Neural crest cell (in vitro differentiated cells): ENCODE measurements around the gene CCDC138. TPM values are rescaled to one million over a fixed set of nuclear protein-coding genes. Genes with fewer than 3 reads are reported as not detected.

ENCODE experiments used
- DNase-seq: peaks from one replicate; pipeline ENCODE4 v3.0.0; 2021; ENCODE audit warnings: low read depth, mixed read lengths, low spot score
- H3K27ac Mint-ChIP-seq: one replicate; pipeline ENCODE4 v1.8.0; 2021; ENCODE audit warnings: mild to moderate bottlenecking, mixed read lengths; ENCODE audit not compliant: unreplicated experiment
- H3K27me3 Mint-ChIP-seq: 2 replicates; pipeline ENCODE4 v1.8.0; 2021; ENCODE audit warnings: low read depth, mild to moderate bottlenecking, mixed read lengths
- H3K36me3 Mint-ChIP-seq: 2 replicates; pipeline ENCODE4 v1.8.0; 2021; ENCODE audit warnings: low read depth, mild to moderate bottlenecking, mixed read lengths
- H3K4me1 Mint-ChIP-seq: 2 replicates; pipeline ENCODE4 v1.8.0; 2021; ENCODE audit warnings: mixed read lengths
- H3K4me3 Mint-ChIP-seq: one replicate; pipeline ENCODE4 v1.8.0; 2021; ENCODE audit warnings: mild to moderate bottlenecking, mixed read lengths
- H3K9me3 Mint-ChIP-seq: 2 replicates; pipeline ENCODE4 v1.8.0; 2021; ENCODE audit warnings: mixed read lengths
- CTCF ChIP-seq: fragments of 200-600 bp; sonication (generic); conservative IDR thresholded peaks from 2 replicates; pipeline ENCODE4 v1.5.0; 2021; ENCODE audit warnings: antibody characterized with exemption, mild to moderate bottlenecking
- total RNA-seq: library from RNA; stranded (reverse); gene quantifications from 2 replicates; pipeline ENCODE4 v1.2.1, GENCODE V29; 2021

Gene CCDC138
- total RNA-seq, 1 donor from 2014 or later, result 39.7 TPM

DNA sequence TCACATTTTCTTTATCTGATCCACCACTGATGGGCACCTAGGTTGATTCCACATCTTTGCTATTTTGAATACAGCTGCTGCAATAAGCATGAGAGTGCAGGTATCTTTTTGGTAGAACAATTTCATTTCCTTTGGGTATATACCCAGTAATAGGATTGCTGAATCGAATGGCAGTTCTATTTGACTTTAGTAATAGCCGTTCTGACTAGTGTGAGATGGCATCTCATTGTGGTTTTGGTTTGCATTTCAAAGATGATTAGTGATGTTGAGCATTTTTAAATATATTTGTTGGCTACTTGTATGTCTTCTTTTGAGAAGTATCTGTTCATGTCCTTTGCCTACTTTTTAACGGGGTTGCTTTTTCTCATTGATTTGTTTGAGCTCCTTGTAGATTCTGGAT lies 72.3 kb downstream of the CCDC138 start:
- DNase-seq, result no peak
- Mint-ChIP-seq H3K27ac (no peak overlapping the region), H3K4me3 (no peak overlapping the region), H3K27me3 (no peaks in the 10 kb centered on the region), H3K9me3 (peaks cover 12% of the 10 kb centered on the region), H3K36me3 (peaks cover 42% of the 10 kb centered on the region), H3K4me1 (no peaks in the 10 kb centered on the region)
- TF ChIP-seq CTCF, result no peak

GRCh38 chr2:108866041-108866440 lies 79.5 kb downstream of the CCDC138 start:
- H3K36me3 Mint-ChIP-seq, result peaks cover 53% of the 10 kb centered on the region
- no peaks in the 10 kb centered on the region for H3K27me3 Mint-ChIP-seq
- no peak for DNase-seq
- H3K9me3 Mint-ChIP-seq, result peaks cover 10% of the 10 kb centered on the region
- H3K27ac Mint-ChIP-seq, result no peak overlapping the region
- no peak overlapping the region for H3K4me3 Mint-ChIP-seq
- no peak for TF ChIP-seq CTCF
- no peaks in the 10 kb centered on the region for H3K4me1 Mint-ChIP-seq

DNA sequence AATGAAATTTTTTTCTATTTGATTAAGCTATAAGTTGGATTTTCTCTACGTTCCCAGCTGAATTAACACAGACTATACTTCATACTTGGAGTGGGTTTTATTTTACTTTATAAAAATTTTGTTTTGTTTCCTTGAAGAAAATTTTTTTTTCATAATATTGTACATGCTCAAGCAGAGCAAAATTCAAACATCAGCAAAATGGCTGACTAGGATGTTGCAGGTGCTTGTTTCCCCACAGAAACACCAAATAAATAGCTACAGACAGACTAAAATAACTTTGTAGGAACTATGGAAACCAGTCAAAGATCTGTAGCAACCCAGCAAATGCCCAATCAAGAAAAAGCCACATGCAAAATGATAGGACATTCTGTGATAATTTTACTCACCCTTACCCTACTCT lies 82.3 kb downstream of the CCDC138 start:
- Mint-ChIP-seq H3K27ac (no peak overlapping the region), H3K36me3 (peaks cover 61% of the 10 kb centered on the region), H3K27me3 (no peaks in the 10 kb centered on the region)

GRCh38 chr2:108869542-108869941 lies 83.0 kb downstream of the CCDC138 start:
- no peak for DNase-seq
- TF ChIP-seq CTCF, result no peak
- H3K27me3 Mint-ChIP-seq, result no peaks in the 10 kb centered on the region
- H3K4me1 Mint-ChIP-seq, result no peaks in the 10 kb centered on the region
- H3K36me3 Mint-ChIP-seq, result peaks cover 66% of the 10 kb centered on the region
- peaks cover 15% of the 10 kb centered on the region for H3K9me3 Mint-ChIP-seq
- H3K4me3 Mint-ChIP-seq, result no peak overlapping the region
- no peak overlapping the region for H3K27ac Mint-ChIP-seq

More for the DNA sequence above, 82.3 kb downstream of the CCDC138 start:
- Mint-ChIP-seq H3K4me3 (no peak overlapping the region), H3K4me1 (no peaks in the 10 kb centered on the region), H3K9me3 (peaks cover 15% of the 10 kb centered on the region)
- TF ChIP-seq CTCF, result no peak
- DNase-seq, result no peak

DNA sequence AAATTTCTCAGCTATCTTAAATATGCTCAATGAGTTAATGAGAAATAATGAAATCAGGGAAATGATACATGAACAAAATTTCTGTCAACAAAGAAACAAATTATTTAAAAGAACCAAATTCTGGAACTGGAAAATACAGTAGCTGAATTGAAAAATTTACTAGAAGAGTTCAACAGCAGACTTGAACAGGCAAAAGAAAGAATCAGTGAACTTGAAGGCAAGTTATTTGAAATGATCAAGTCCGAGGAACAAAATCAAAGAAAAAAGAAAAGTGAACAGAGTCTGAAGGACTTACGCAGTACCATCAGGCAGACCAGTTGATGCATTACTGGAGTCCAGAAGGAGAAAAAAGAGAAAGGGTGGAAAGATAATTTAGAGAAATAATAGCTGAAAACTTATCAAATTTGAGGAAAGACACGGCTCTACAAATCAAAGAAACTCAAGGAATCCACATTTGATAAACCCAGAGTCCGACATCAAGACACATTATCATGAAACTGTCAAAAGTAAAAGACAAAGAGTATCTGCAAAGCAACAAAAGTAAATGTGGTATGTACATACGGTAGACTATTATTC lies 83.6 kb downstream of the CCDC138 start:
- H3K27ac Mint-ChIP-seq, result no peak overlapping the region
- H3K36me3 Mint-ChIP-seq, result peaks cover 65% of the 10 kb centered on the region
- H3K4me3 Mint-ChIP-seq, result no peak overlapping the region
- H3K27me3 Mint-ChIP-seq, result no peaks in the 10 kb centered on the region
- H3K4me1 Mint-ChIP-seq, result no peaks in the 10 kb centered on the region
- H3K9me3 Mint-ChIP-seq, result peaks cover 15% of the 10 kb centered on the region
- DNase-seq, result no peak
- TF ChIP-seq CTCF, result no peak

DNA sequence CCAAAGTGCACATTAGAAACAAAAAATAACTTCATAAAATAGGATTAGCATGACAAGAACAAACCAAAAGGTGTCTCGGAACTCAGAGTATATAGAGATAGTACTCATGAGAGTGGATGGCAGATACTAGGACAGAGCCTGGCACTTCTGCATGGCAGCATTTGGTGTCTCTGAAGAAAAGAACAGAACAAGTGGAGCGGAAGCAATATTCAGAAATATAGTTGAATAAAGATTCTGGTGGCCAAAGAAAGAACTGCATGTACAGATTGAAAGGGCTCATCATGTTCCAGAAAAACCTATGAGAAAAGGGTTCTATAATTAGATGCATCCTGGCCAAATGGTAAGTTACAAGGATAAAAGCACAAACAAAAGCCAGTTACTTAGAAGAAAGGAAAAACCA lies 90.9 kb downstream of the CCDC138 start:
- H3K9me3 Mint-ChIP-seq, result peaks cover 19% of the 10 kb centered on the region
- no peaks in the 10 kb centered on the region for H3K4me1 Mint-ChIP-seq
- no peak overlapping the region for H3K4me3 Mint-ChIP-seq
- no peak for TF ChIP-seq CTCF
- no peak overlapping the region for H3K27ac Mint-ChIP-seq
- no peaks in the 10 kb centered on the region for H3K27me3 Mint-ChIP-seq
- peaks cover 55% of the 10 kb centered on the region for H3K36me3 Mint-ChIP-seq
- DNase-seq, result no peak
